ENCODE measurements around the gene WDR72. TPM values are rescaled to one million over a fixed set of nuclear protein-coding genes. Genes with fewer than 3 reads are reported as not detected.

Gene WDR72
- total and polyA plus RNA-seq, 4 donors = 0.16 TPM; not detected in 3

DNA sequence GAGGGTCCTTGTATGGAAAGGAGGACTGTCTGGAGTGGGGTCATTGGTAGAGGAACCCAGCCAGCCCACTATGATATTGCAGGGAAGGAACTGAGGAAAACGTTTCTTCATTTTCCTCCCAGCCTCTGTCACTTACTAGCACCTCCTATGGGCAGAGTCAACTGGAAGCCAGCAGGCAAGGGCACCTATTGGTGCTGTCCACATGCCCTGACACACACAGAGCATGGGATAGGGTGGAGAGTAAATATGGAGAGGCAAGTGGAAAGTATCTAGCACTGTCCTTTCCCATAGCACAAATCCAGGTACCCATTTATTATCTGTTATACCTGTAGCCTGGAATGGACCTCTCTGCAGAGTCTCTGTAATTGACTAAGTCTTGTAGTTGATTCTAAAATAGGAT, 285.6 kb downstream of the WDR72 start:
- H3K4me3 ChIP-seq (ENCODE audit: low read length in 2 of 2) = no peak overlapping the region
- 25 to 31% methylated on average over 1 of the region's 1 CpG for WGBS, 2 donors
- H3K27ac ChIP-seq (ENCODE audit: low read depth in 1 of 2, low read length in 2 of 2) = no peak overlapping the region
- no peaks in the 10 kb centered on the region for H3K9me3 ChIP-seq (ENCODE audit: control insufficient read depth, low read length)
- no peaks in the 10 kb centered on the region for H3K36me3 ChIP-seq (ENCODE audit: control insufficient read depth in 1 of 2, insufficient read depth in 2 of 2, low read length in 1 of 2)
- intact Hi-C loops (cut with DNase I) = no loop called here
- no peaks in the 10 kb centered on the region for H3K4me1 ChIP-seq (ENCODE audit: control insufficient read depth in 1 of 2, insufficient read depth in 2 of 2, low read length in 2 of 2)
- no peak for ATAC-seq (ENCODE audit: low FRiP score)
- no peak for DNase-seq
- H3K27me3 ChIP-seq (ENCODE audit: control insufficient read depth in 1 of 2, insufficient read depth in 2 of 2, low read length in 1 of 2) = no peaks in the 10 kb centered on the region

GRCh38 chr15:53473435-53473834, 286.0 kb downstream of the WDR72 start:
- no peaks in the 10 kb centered on the region for H3K4me1 ChIP-seq (ENCODE audit: control insufficient read depth in 1 of 2, insufficient read depth in 2 of 2, low read length in 2 of 2)
- no peak overlapping the region for H3K4me3 ChIP-seq (ENCODE audit: low read length in 2 of 2)
- H3K9me3 ChIP-seq (ENCODE audit: control insufficient read depth, low read length) = no peaks in the 10 kb centered on the region
- ATAC-seq (ENCODE audit: low FRiP score) (no peak), DNase-seq (no peak)
- no peak overlapping the region for H3K27ac ChIP-seq (ENCODE audit: low read depth in 1 of 2, low read length in 2 of 2)
- 66 to 80% methylated on average over 4 of the region's 4 CpGs for WGBS, 2 donors
- intact Hi-C loops (cut with DNase I) = no loop called here
- no peaks in the 10 kb centered on the region for H3K27me3 ChIP-seq (ENCODE audit: control insufficient read depth in 1 of 2, insufficient read depth in 2 of 2, low read length in 1 of 2)
- H3K36me3 ChIP-seq (ENCODE audit: control insufficient read depth in 1 of 2, insufficient read depth in 2 of 2, low read length in 1 of 2) = no peaks in the 10 kb centered on the region

DNA sequence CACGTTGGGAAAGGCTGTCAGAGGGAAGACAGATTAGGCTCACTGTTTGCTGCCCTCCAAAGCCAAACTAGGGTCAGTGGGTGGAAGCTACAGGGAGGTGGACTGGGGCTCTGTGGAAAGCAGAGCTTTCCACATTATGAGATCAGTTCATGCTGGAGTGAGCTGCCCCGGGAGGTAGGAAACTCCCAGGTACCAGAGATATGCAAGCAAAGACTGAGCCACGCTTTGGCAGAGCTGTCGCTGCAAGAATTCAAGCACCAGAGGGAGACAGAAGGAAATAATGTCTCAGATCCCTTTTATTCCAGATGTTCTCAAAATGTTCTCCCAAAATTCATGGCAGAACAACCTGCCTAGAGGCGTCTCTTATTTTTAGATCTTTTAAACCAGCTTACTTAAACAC, 286.6 kb downstream of the WDR72 start:
- Histone ChIP-seq H3K27ac (ENCODE audit: low read depth in 1 of 2, low read length in 2 of 2) (no peak overlapping the region), H3K27me3 (ENCODE audit: control insufficient read depth in 1 of 2, insufficient read depth in 2 of 2, low read length in 1 of 2) (no peaks in the 10 kb centered on the region), H3K4me1 (ENCODE audit: control insufficient read depth in 1 of 2, insufficient read depth in 2 of 2, low read length in 2 of 2) (no peaks in the 10 kb centered on the region), H3K4me3 (ENCODE audit: low read length in 2 of 2) (no peak overlapping the region), H3K9me3 (ENCODE audit: control insufficient read depth, low read length) (no peaks in the 10 kb centered on the region), H3K36me3 (ENCODE audit: control insufficient read depth in 1 of 2, insufficient read depth in 2 of 2, low read length in 1 of 2) (no peaks in the 10 kb centered on the region)
- 43 to 53% methylated on average over 5 of the region's 5 CpGs for WGBS, 2 donors
- no peak for DNase-seq
- intact Hi-C loops (cut with DNase I) = no loop called here
- ATAC-seq (ENCODE audit: low FRiP score) = no peak

DNA sequence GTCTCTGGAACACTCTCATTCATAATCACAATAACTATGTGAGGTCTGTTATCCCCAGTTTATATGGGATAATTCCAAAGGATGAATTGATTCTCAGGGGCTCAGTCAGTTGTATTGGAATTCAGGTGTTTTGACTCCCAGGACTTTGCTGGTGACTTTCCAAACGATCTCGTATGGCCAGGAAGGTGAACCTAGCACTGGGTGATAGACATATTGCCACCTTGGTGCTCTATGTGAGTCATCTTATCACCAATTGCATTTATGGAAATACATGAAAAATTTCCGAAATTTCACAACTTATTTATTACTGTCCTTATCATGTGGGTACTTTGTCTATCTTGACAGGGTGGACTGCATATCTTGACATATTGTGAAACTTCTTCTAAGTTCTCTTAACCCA, 287.3 kb downstream of the WDR72 start:
- no peak for DNase-seq
- no peaks in the 10 kb centered on the region for H3K27me3 ChIP-seq (ENCODE audit: control insufficient read depth in 1 of 2, insufficient read depth in 2 of 2, low read length in 1 of 2)
- H3K4me1 ChIP-seq (ENCODE audit: control insufficient read depth in 1 of 2, insufficient read depth in 2 of 2, low read length in 2 of 2) = no peaks in the 10 kb centered on the region
- no peaks in the 10 kb centered on the region for H3K36me3 ChIP-seq (ENCODE audit: control insufficient read depth in 1 of 2, insufficient read depth in 2 of 2, low read length in 1 of 2)
- no peaks in the 10 kb centered on the region for H3K9me3 ChIP-seq (ENCODE audit: control insufficient read depth, low read length)
- no peak for ATAC-seq (ENCODE audit: low FRiP score)
- H3K27ac ChIP-seq (ENCODE audit: low read depth in 1 of 2, low read length in 2 of 2) = no peak overlapping the region
- WGBS, 2 donors = 64 to 67% methylated on average over 3 of the region's 3 CpGs
- intact Hi-C loops (cut with DNase I) = no loop called here
- no peak overlapping the region for H3K4me3 ChIP-seq (ENCODE audit: low read length in 2 of 2)

DNA sequence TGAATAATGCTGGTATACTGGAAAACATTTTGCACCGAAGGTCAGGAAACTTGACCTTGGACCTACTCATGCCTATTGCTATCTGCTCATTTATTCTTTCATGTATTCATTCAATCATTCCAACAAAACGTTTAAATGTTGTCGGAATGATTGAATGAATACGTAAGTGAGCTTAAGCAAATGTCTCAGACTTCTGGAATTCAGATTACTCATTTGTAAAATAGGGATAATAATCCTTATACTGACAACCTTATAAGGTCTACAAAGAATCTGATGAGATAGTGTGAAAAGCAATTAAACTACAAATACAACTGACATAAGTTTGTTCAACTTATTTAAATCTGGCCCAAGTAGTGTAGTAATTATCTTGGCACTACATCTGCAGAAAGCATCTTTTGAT, 288.7 kb downstream of the WDR72 start:
- Histone ChIP-seq H3K9me3 (ENCODE audit: control insufficient read depth, low read length) (no peaks in the 10 kb centered on the region), H3K27ac (ENCODE audit: low read depth in 1 of 2, low read length in 2 of 2) (no peak overlapping the region), H3K4me1 (ENCODE audit: control insufficient read depth in 1 of 2, insufficient read depth in 2 of 2, low read length in 2 of 2) (no peaks in the 10 kb centered on the region), H3K27me3 (ENCODE audit: control insufficient read depth in 1 of 2, insufficient read depth in 2 of 2, low read length in 1 of 2) (no peaks in the 10 kb centered on the region), H3K36me3 (ENCODE audit: control insufficient read depth in 1 of 2, insufficient read depth in 2 of 2, low read length in 1 of 2) (no peaks in the 10 kb centered on the region), H3K4me3 (ENCODE audit: low read length in 2 of 2) (no peak overlapping the region)
- ATAC-seq (ENCODE audit: low FRiP score) (no peak), DNase-seq (no peak)
- intact Hi-C loops (cut with DNase I) = no loop called here
- 61 to 63% methylated on average over 4 of the region's 4 CpGs for WGBS, 2 donors

GRCh38 chr15:53469422-53469821, 290.0 kb downstream of the WDR72 start:
- no peaks in the 10 kb centered on the region for H3K4me1 ChIP-seq (ENCODE audit: control insufficient read depth in 1 of 2, insufficient read depth in 2 of 2, low read length in 2 of 2)
- H3K4me3 ChIP-seq (ENCODE audit: low read length in 2 of 2) = no peak overlapping the region
- H3K36me3 ChIP-seq (ENCODE audit: control insufficient read depth in 1 of 2, insufficient read depth in 2 of 2, low read length in 1 of 2) = no peaks in the 10 kb centered on the region
- H3K9me3 ChIP-seq (ENCODE audit: control insufficient read depth, low read length) = no peaks in the 10 kb centered on the region
- no peaks in the 10 kb centered on the region for H3K27me3 ChIP-seq (ENCODE audit: control insufficient read depth in 1 of 2, insufficient read depth in 2 of 2, low read length in 1 of 2)
- ATAC-seq (ENCODE audit: low FRiP score) (no peak), DNase-seq (no peak)
- WGBS, 2 donors = 86 to 90% methylated on average over 2 of the region's 2 CpGs
- H3K27ac ChIP-seq (ENCODE audit: low read depth in 1 of 2, low read length in 2 of 2) = no peak overlapping the region
- intact Hi-C loops (cut with DNase I) = no loop called here

Other genes starting within 250 kb of the WDR72 start
- 1 to 10 TPM; 2.1 to 2.8 TPM for gene UNC13C, start 218.8 kb upstream of the WDR72 start, total RNA-seq
- under 1 TPM; under 0.01 to 0.18 TPM for gene UNC13C, start 218.8 kb upstream of the WDR72 start, polyA plus RNA-seq